Activated CD8-positive, alpha-beta memory T cell treated with anti-CD3 and anti-CD28 coated beads for 24 hours (primary cell): ENCODE results near the gene PBX1.

Experiments
- DNase-seq: peaks from one replicate; pipeline ENCODE4 v3.0.0-alpha.2; 2020

The PBX1 gene

GRCh38 chr1:164622068-164622845 lies 63.3 kb downstream of the PBX1 start:
- DNase-seq, result no peak

- no peak for DNase-seq
Observed at GRCh38 chr1:164623805-164624204, 64.8 kb downstream of the PBX1 start.

GRCh38 chr1:164624400-164624799 lies 65.4 kb downstream of the PBX1 start:
- no peak for DNase-seq

- no peak for DNase-seq
Observed at GRCh38 chr1:164625004-164625617, 66.1 kb downstream of the PBX1 start.

- no peak for DNase-seq
Observed at GRCh38 chr1:164628772-164629171, 69.8 kb downstream of the PBX1 start.

- no peak for DNase-seq
Observed at GRCh38 chr1:164629971-164630370, 71.0 kb downstream of the PBX1 start.

GRCh38 chr1:164630626-164631396 lies 71.8 kb downstream of the PBX1 start:
- no peak for DNase-seq

GRCh38 chr1:164631751-164632150 lies 72.8 kb downstream of the PBX1 start:
- no peak for DNase-seq

GRCh38 chr1:164633997-164634396 lies 75.0 kb downstream of the PBX1 start:
- no peak for DNase-seq

- DNase-seq, result no peak
Observed at GRCh38 chr1:164635059-164635802, 76.2 kb downstream of the PBX1 start.

GRCh38 chr1:164635803-164636731 lies 77.1 kb downstream of the PBX1 start:
- DNase-seq, result no peak

GRCh38 chr1:164636757-164637156 lies 77.8 kb downstream of the PBX1 start:
- no peak for DNase-seq

- no peak for DNase-seq
Observed at GRCh38 chr1:164637461-164638375, 78.7 kb downstream of the PBX1 start.

- no peak for DNase-seq
Observed at GRCh38 chr1:164638492-164639202, 79.7 kb downstream of the PBX1 start.

- DNase-seq, result no peak
Observed at GRCh38 chr1:164640686-164641352, 81.8 kb downstream of the PBX1 start.

GRCh38 chr1:164641353-164641730 lies 82.4 kb downstream of the PBX1 start:
- no peak for DNase-seq

- DNase-seq, result no peak
Observed at GRCh38 chr1:164643018-164643417, 84.0 kb downstream of the PBX1 start.

- no peak for DNase-seq
Observed at GRCh38 chr1:164644268-164644667, 85.3 kb downstream of the PBX1 start.

GRCh38 chr1:164644774-164645644 lies 86.0 kb downstream of the PBX1 start:
- no peak for DNase-seq
